RWPE1 (cell line): ENCODE measurements around the gene ATXN1.
A peak's percentile ranks its signal among the peaks of the same experiment; 100 is the strongest.

ENCODE experiments used
- CTCF ChIA-PET: fragments of 350-600 bp; sonication (Branson Sonifier 250); formaldehyde crosslinking; extraction: SDS; loops from one replicate; lab custom pipeline; 2021; lab: Yijun Ruan, JAX
- POLR2A ChIA-PET: fragments of 400-600 bp; formaldehyde crosslinking; extraction: SDS; loops from one replicate; lab custom pipeline; 2020; ENCODE audit warnings: antibody characterized with exemption; ENCODE audit not compliant: low non-redundant PET; lab: Yijun Ruan, JAX
- DNase-seq: peaks from one replicate; pipeline ENCODE4 v3.0.0; 2012; ENCODE audit warnings: low spot score
- H3K27ac ChIP-seq: fragments of 450-650 bp; 2 replicates; pipeline ENCODE4 v1.5.1; 2017
- TF ChIP-seq, protein P1 (sequence below): fragments of 450-650 bp; conservative IDR thresholded peaks from 2 replicates; pipeline ENCODE4 v1.5.1; 2017; ENCODE audit warnings: low read depth, mild to moderate bottlenecking

The ATXN1 gene

DNA sequence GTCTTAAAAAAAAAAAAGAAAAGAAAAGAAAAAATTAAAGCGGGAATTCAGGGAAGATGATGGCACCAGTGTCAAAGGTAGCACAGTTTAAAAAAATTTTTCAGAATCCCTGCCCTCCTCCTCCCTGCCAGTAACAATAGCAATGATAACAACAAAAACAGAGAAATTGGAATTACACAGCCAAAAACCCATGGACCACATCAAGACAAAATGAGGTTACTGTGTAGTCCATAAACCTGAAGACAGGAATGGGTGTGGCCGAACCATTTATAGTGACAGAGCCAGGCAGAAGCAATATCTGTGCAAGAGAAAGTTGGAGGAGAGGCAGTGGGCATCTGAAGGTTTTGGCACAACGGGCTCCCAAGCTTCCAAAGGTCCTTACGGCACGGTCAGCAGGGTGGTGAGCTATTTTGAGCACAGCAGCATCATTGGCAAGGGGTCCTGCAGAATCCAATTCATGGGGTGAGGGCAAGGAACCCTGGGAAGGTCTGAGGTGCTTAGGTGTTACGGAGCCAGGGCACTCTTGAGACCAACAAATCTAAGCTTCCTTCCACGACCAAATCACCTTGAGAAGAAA lies 320.5 kb downstream of the ATXN1 start:
- TF ChIP-seq, protein P1, sequence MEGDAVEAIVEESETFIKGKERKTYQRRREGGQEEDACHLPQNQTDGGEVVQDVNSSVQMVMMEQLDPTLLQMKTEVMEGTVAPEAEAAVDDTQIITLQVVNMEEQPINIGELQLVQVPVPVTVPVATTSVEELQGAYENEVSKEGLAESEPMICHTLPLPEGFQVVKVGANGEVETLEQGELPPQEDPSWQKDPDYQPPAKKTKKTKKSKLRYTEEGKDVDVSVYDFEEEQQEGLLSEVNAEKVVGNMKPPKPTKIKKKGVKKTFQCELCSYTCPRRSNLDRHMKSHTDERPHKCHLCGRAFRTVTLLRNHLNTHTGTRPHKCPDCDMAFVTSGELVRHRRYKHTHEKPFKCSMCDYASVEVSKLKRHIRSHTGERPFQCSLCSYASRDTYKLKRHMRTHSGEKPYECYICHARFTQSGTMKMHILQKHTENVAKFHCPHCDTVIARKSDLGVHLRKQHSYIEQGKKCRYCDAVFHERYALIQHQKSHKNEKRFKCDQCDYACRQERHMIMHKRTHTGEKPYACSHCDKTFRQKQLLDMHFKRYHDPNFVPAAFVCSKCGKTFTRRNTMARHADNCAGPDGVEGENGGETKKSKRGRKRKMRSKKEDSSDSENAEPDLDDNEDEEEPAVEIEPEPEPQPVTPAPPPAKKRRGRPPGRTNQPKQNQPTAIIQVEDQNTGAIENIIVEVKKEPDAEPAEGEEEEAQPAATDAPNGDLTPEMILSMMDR, result no peak
- POLR2A ChIA-PET, result no interaction called here
- CTCF ChIA-PET, result no interaction called here
- no peak for DNase-seq
- H3K27ac ChIP-seq, result no peak overlapping the region

GRCh38 chr6:16438718-16439591 lies 322.3 kb downstream of the ATXN1 start:
- peak overlapping the region; percentile 55; the same call in 1 of the 2 replicates for H3K27ac ChIP-seq
- TF ChIP-seq, protein P1, result no peak
- CTCF ChIA-PET, result no interaction called here
- DNase-seq, result peak; percentile 87
- POLR2A ChIA-PET, result no interaction called here

- ChIA-PET POLR2A (no interaction called here), CTCF (no interaction called here)
- no peak for DNase-seq
- TF ChIP-seq, protein P1, result no peak
- no peak overlapping the region for H3K27ac ChIP-seq
Observed at GRCh38 chr6:16437984-16438383, 323.3 kb downstream of the ATXN1 start.

GRCh38 chr6:16437095-16437494 lies 324.2 kb downstream of the ATXN1 start:
- CTCF ChIA-PET, result no interaction called here
- no peak for DNase-seq
- H3K27ac ChIP-seq, result no peak overlapping the region
- TF ChIP-seq, protein P1, result no peak
- POLR2A ChIA-PET, result no interaction called here

DNA sequence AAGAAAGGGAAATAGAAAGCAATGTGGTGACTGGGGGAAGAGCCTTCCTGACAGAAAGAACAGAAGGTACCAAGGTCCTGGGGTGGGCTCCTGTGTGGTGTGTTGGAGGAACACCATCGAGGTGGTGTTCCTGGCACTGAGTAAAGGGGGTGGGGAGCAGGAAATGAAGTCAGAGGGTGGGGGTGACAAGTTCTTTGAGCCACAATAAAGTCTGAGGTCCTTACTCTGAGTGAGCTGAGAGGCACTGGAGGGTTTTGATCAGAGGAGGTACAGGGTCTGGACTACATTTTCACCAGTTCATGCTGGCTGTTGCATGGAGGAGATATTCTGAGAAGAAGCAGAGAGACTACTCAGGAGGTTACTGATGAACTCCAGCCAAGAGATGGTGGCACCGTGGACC lies 324.7 kb downstream of the ATXN1 start:
- POLR2A ChIA-PET, result no interaction called here
- H3K27ac ChIP-seq, result no peak overlapping the region
- CTCF ChIA-PET, result interaction anchor here (0.6 kb wide), 1 partner anchor 495 kb away, joined by 3 read pairs; no protein-coding TSS in a partner anchor
- TF ChIP-seq, protein P1, result no peak
- DNase-seq, result no peak

DNA sequence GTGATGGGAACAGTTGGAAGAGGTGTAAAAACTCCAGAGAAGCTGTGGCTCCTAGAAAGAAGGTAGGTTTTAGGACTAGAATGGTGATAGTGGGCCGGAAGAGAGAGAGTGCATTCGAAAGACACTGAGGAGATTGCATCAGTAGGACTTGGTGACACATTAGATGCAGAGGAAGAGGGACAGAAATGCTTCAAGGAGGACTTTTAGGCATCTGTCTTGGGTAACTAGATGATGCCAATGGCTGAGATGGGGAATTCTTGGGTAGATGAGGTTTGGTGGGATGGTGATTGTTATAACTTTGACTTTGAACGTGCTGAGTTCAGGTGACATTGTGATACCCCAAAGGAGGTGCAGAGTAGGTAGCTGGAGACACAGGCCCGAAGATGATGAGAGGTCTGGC lies 326.4 kb downstream of the ATXN1 start:
- H3K27ac ChIP-seq, result no peak overlapping the region
- TF ChIP-seq, protein P1, result no peak
- ChIA-PET CTCF (interaction anchor here (0.6 to 0.7 kb wide), 2 partner anchors 20 to 134 kb away, joined by 3 read pairs; no protein-coding TSS in a partner anchor), POLR2A (no interaction called here)
- no peak for DNase-seq
